CD4-positive, alpha-beta memory T cell (primary cell): ENCODE data around the gene JPT1. TPM values are rescaled to one million over a fixed set of nuclear protein-coding genes. Genes with fewer than 3 reads are reported as not detected.
A peak's percentile ranks its signal among the peaks of the same experiment; 100 is the strongest.

Experiments used
- CTCF ChIA-PET: fragments of 350-600 bp; sonication (Branson Sonifier 250); formaldehyde crosslinking; loops from one replicate; lab custom pipeline; 2021; ENCODE audit warnings: inconsistent platforms; ENCODE audit not compliant: partially characterized antibody; lab: Charles Lee
- POLR2A ChIA-PET: fragments of 350-600 bp; sonication (Branson Sonifier 250); formaldehyde crosslinking; loops from one replicate; lab custom pipeline; 2021; ENCODE audit not compliant: partially characterized antibody; lab: Charles Lee
- DNase-seq, 5 donors: peaks; one replicate each; pipeline versions ENCODE4 v3.0.0 to v3.0.0-alpha.2; 2020 to 2022; ENCODE audit warnings: mixed read lengths in 1 of 5
- H3K27ac ChIP-seq: one replicate; pipeline ENCODE4 v1.7.0; 2013; ENCODE audit warnings: low read depth, low read length
- H3K27me3 ChIP-seq: 2 replicates; pipeline ENCODE4 v1.7.0; 2013; ENCODE audit warnings: mild to moderate bottlenecking, low read length, moderate library complexity; ENCODE audit not compliant: insufficient read depth
- H3K36me3 ChIP-seq: 2 replicates; pipeline ENCODE4 v1.7.0; 2013; ENCODE audit warnings: mild to moderate bottlenecking, low read length, moderate library complexity; ENCODE audit not compliant: insufficient read depth
- H3K4me1 ChIP-seq: 2 replicates; pipeline ENCODE4 v1.7.0; 2013; ENCODE audit warnings: mild to moderate bottlenecking, low read length, moderate library complexity; ENCODE audit not compliant: insufficient read depth
- H3K4me3 ChIP-seq, 2 donors: one replicate each; pipeline ENCODE4 v1.7.0; 2013; ENCODE audit warnings: low read length in 2 of 2, mild to moderate bottlenecking in 1 of 2
- H3K9me3 ChIP-seq, 2 donors: one replicate each; pipeline ENCODE4 v1.7.0; 2013; ENCODE audit warnings: low read length in 2 of 2, control low read depth in 1 of 2; ENCODE audit not compliant: control insufficient read depth in 1 of 2
- H3K27ac Mint-ChIP-seq, 7 donors: one replicate each; pipeline ENCODE4 v1.8.0; 2020 to 2021; ENCODE audit warnings: mixed read lengths in 7 of 7, mild to moderate bottlenecking in 6 of 7, inconsistent platforms in 3 of 7, moderate library complexity in 3 of 7
- H3K27me3 Mint-ChIP-seq, 2 donors: one replicate each; pipeline ENCODE4 v1.8.0; 2020 to 2021; ENCODE audit warnings: mixed read lengths in 2 of 2
- H3K36me3 Mint-ChIP-seq, 2 donors: one replicate each; pipeline ENCODE4 v1.8.0; 2020 to 2021; ENCODE audit warnings: mixed read lengths in 2 of 2, inconsistent platforms in 1 of 2, mild to moderate bottlenecking in 1 of 2
- H3K4me1 Mint-ChIP-seq, 4 donors: one replicate each; pipeline ENCODE4 v1.8.0; 2020 to 2021; ENCODE audit warnings: mixed read lengths in 4 of 4, mild to moderate bottlenecking in 1 of 4
- H3K4me3 Mint-ChIP-seq, 8 donors: one replicate each; pipeline ENCODE4 v1.8.0; 2020 to 2021; ENCODE audit warnings: mixed read lengths in 8 of 8, mild to moderate bottlenecking in 7 of 8, moderate library complexity in 6 of 8, inconsistent platforms in 3 of 8
- H3K9me3 Mint-ChIP-seq, 8 donors: one replicate each; pipeline ENCODE4 v1.8.0; 2020 to 2021; ENCODE audit warnings: mixed read lengths in 8 of 8, mild to moderate bottlenecking in 5 of 8, inconsistent platforms in 3 of 8, moderate library complexity in 1 of 8
- intact Hi-C: fragments of 100-400 bp; cut with micrococcal nuclease; formaldehyde crosslinking; loops from one replicate; pipeline ENCODE4 v1.15.1; 2023
- polyA plus RNA-seq, 2 donors: library from polyadenylated mRNA; unstranded; fragments of 300-500 nt; fragmentation: Illumina TruSeq; gene quantifications; one replicate each; pipeline ENCODE4 v1.2.3, GENCODE V29; 2021
- total RNA-seq, 2 experiments: library from RNA; stranded (reverse); gene quantifications; one replicate each; pipeline ENCODE4 v1.2.3, GENCODE V29; 2021

The JPT1 gene
- total and polyA plus RNA-seq, 4 experiments from 2014 or later, result 37.8 to 130 (median 72.2) TPM

DNA sequence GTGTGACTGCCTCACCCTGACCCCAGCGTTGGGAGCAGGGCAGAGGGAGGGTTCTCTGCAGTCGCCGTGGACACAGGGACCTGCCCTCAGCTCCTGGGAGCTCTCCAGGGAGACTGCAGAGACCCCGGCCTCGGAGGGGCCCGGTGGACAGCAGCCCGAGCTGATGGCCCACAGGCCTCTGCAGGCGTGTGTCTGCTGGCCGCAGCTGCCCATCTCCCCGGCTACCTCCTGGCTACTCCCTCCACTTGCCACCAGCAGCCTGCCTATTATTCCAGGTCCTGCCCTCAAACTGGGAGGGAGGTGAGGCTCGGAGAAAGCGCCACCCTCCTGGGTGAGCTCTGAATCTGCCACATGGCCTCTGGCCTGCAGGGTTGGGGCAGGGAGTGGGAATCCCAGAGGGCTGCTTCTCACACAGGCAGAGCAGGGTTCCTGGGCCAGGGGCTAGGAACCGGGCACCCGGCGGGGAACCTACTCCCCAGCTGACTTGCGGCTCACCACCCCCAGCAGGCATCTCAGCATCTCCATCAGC lies 59.4 kb downstream of the JPT1 start:
- no peak for DNase-seq
- peaks cover 0 to 4% of the 10 kb centered on the region in 2 donors for H3K36me3 Mint-ChIP-seq
- intact Hi-C loops, result no loop called here
- ChIA-PET CTCF (interaction anchor here (0.8 to 1.4 kb wide), 2 partner anchors 19 to 134 kb away, joined by 3 read pairs; no protein-coding TSS in a partner anchor), POLR2A (no interaction called here)
- H3K4me1 Mint-ChIP-seq, result peaks cover 9 to 28% (median 14%) of the 10 kb centered on the region in 4 donors
- Histone ChIP-seq H3K27ac (no peak overlapping the region), H3K4me1 (no peaks in the 10 kb centered on the region), H3K4me3 (no peak overlapping the region), H3K36me3 (no peaks in the 10 kb centered on the region), H3K27me3 (no peaks in the 10 kb centered on the region), H3K9me3 (no peaks in the 10 kb centered on the region)
- H3K9me3 Mint-ChIP-seq, result no peaks in the 10 kb centered on the region
- H3K4me3 Mint-ChIP-seq, result no peak overlapping the region
- no peaks in the 10 kb centered on the region for H3K27me3 Mint-ChIP-seq
- no peak overlapping the region for H3K27ac Mint-ChIP-seq

GRCh38 chr17:75093548-75094158 lies 60.7 kb downstream of the JPT1 start:
- H3K4me3 Mint-ChIP-seq, result no peak overlapping the region
- no peak overlapping the region for H3K27ac ChIP-seq
- intact Hi-C loops, result no loop called here

GRCh38 chr17:75091855-75092327 lies 62.4 kb downstream of the JPT1 start:
- peaks cover 26% of the 10 kb centered on the region for H3K4me1 ChIP-seq
- ChIA-PET CTCF (no interaction called here), POLR2A (interaction anchor here (1.4 to 1.8 kb wide), 2 partner anchors 18 to 22 kb away, joined by 3 to 7 read pairs; partner anchors contain the start of gene ARMC7)
- intact Hi-C loops, result no loop called here
- no peak overlapping the region for H3K4me3 ChIP-seq
- H3K36me3 Mint-ChIP-seq, result no peaks in the 10 kb centered on the region
- H3K27ac Mint-ChIP-seq, result peak overlapping the region in 5 of 7 donors; percentile 8 to 73 (median 28)
- no peaks in the 10 kb centered on the region for H3K9me3 Mint-ChIP-seq
- H3K27me3 Mint-ChIP-seq, result no peaks in the 10 kb centered on the region
- no peaks in the 10 kb centered on the region for H3K9me3 ChIP-seq
- no peak for DNase-seq
- H3K36me3 ChIP-seq, result no peaks in the 10 kb centered on the region
- H3K27ac ChIP-seq, result no peak overlapping the region
- H3K4me3 Mint-ChIP-seq, result no peak overlapping the region
- H3K27me3 ChIP-seq, result no peaks in the 10 kb centered on the region
- peaks cover 23 to 46% (median 33%) of the 10 kb centered on the region in 4 donors for H3K4me1 Mint-ChIP-seq

More at GRCh38 chr17:75093548-75094158, 60.7 kb downstream of the JPT1 start:
- H3K27me3 Mint-ChIP-seq, result no peaks in the 10 kb centered on the region
- Histone ChIP-seq H3K36me3 (no peaks in the 10 kb centered on the region), H3K9me3 (no peaks in the 10 kb centered on the region), H3K4me1 (peaks cover 12% of the 10 kb centered on the region), H3K27me3 (no peaks in the 10 kb centered on the region), H3K4me3 (no peak overlapping the region)
- peaks cover 20 to 38% (median 25%) of the 10 kb centered on the region in 4 donors for H3K4me1 Mint-ChIP-seq
- ChIA-PET CTCF (no interaction called here), POLR2A (no interaction called here)
- no peaks in the 10 kb centered on the region for H3K9me3 Mint-ChIP-seq
- no peak overlapping the region for H3K27ac Mint-ChIP-seq
- H3K36me3 Mint-ChIP-seq, result peaks cover 0 to under 1% of the 10 kb centered on the region in 2 donors
- no peak for DNase-seq

GRCh38 chr17:75090871-75091854 lies 63.1 kb downstream of the JPT1 start:
- intact Hi-C loops, result no loop called here
- ChIA-PET CTCF (interaction anchor here (1.0 to 1.4 kb wide), 3 partner anchors 14 to 79 kb away, joined by 3 to 4 read pairs (median 3); no protein-coding TSS in a partner anchor), POLR2A (interaction anchor here (1.4 to 1.8 kb wide), 2 partner anchors 18 to 23 kb away, joined by 3 to 7 read pairs; partner anchors contain the start of gene ARMC7)
- no peaks in the 10 kb centered on the region for H3K36me3 Mint-ChIP-seq
- no peaks in the 10 kb centered on the region for H3K9me3 Mint-ChIP-seq
- H3K4me3 Mint-ChIP-seq, result no peak overlapping the region
- H3K27ac ChIP-seq, result no peak overlapping the region
- peaks cover 26% of the 10 kb centered on the region for H3K4me1 ChIP-seq
- H3K36me3 ChIP-seq, result no peaks in the 10 kb centered on the region
- H3K9me3 ChIP-seq, result no peaks in the 10 kb centered on the region
- H3K4me3 ChIP-seq, result no peak overlapping the region
- H3K27me3 ChIP-seq, result no peaks in the 10 kb centered on the region
- peak overlapping the region in 5 of 7 donors; percentile 8 to 48 (median 20) for H3K27ac Mint-ChIP-seq
- H3K27me3 Mint-ChIP-seq, result no peaks in the 10 kb centered on the region
- H3K4me1 Mint-ChIP-seq, result peaks cover 27 to 52% (median 38%) of the 10 kb centered on the region in 4 donors
- no peak for DNase-seq

DNA sequence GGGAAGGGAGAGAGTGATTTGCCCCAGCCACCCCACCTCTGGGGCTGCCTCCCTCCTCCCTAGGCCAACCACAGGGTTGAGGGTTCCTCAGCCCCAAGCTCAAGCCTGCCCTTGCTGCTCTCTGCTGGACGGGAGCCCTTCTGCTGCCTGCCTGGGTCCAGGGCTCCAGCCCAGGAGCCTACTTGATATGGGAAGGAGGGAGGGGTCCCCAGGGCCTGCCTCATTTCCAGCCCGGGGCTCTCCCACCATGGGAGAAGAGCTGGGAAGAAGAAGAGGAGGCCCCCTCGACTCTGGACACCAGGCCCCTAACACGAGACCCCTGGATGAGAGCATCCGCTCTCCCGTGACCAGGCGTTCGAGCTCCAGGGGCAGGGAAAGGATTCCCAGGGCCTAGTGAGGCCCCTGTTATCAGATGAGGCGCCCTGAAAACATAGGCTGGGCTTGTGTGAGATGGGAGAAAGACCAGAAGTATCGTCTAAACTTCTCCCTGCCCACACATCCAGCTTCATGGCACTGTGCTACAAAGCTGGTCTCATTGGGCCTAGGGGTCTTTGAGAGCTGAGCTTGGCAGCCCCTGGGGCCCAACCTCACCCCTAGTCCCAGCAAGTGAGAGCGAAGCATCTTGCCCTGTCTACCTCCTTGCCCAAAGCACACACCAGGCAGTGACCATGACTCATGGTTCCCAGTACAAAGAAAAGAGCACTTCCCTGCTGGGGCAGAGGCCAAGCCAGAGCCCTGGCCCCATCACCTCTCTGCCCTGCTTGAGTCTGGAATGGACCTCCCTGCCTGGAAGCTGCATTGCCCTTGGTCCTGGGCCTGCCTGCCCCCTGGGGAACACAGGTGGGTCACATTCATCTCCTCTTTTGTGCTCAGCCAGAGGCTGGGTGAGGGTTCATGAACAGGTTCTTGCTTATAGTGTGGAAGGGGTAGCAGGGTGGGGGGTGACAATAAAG lies 65.6 kb downstream of the JPT1 start:
- Mint-ChIP-seq H3K9me3 (no peaks in the 10 kb centered on the region), H3K36me3 (no peaks in the 10 kb centered on the region), H3K4me3 (peak overlapping the region; percentile 72 to 86 (median 78)), H3K27ac (peak overlapping the region in 6 of 7 donors; percentile 35 to 89 (median 76)), H3K27me3 (no peaks in the 10 kb centered on the region), H3K4me1 (peaks cover 35 to 63% (median 48%) of the 10 kb centered on the region in 4 donors)
- ChIA-PET CTCF (interaction anchor here (1.1 to 1.6 kb wide), 3 partner anchors 25 to 127 kb away, joined by 3 to 7 read pairs (median 4); no protein-coding TSS in a partner anchor), POLR2A (interaction anchor here (0.7 to 3.3 kb wide), 13 partner anchors 11 to 127 kb away, joined by 3 to 26 read pairs (median 5); partner anchors contain the start of genes ARMC7, ATP5PD, KCTD2 and MRPL58)
- intact Hi-C loops, result no loop called here
- no peak for DNase-seq
- Histone ChIP-seq H3K36me3 (no peaks in the 10 kb centered on the region), H3K27ac (peak overlapping the region; percentile 64), H3K9me3 (no peaks in the 10 kb centered on the region), H3K4me1 (peaks cover 32% of the 10 kb centered on the region), H3K27me3 (no peaks in the 10 kb centered on the region), H3K4me3 (peak overlapping the region in 1 of 2 donors; percentile 68)
